MCF 10A (cell line): ENCODE data around the gene PDGFC. TPM values are rescaled to one million over a fixed set of nuclear protein-coding genes. Genes with fewer than 3 reads are reported as not detected.

Experiments used
- BruUV-seq: library from RNA; stranded (reverse); fragments of 400-500 nt; replicated peaks from 2 replicates; lab custom pipeline; 2021; lab: Mats Ljungman, UMichigan
- CTCF ChIA-PET: fragments of 300-600 bp; sonication (Branson Sonifier 250); formaldehyde crosslinking; extraction: SDS; loops from one replicate; lab custom pipeline; 2021; ENCODE audit warnings: antibody characterized with exemption, inconsistent platforms; lab: Yijun Ruan, JAX
- POLR2A ChIA-PET: fragments of 300-600, 350-650 bp; sonication (Branson Sonifier 250); formaldehyde crosslinking; extraction: SDS; loops from one replicate; lab custom pipeline; 2020; ENCODE audit warnings: antibody characterized with exemption, inconsistent platforms; lab: Yijun Ruan, JAX
- DNase-seq: peaks from one replicate; pipeline ENCODE4 v3.0.0-alpha.2; 2018; ENCODE audit not compliant: unreplicated experiment
- H3K27ac Mint-ChIP-seq: one replicate; pipeline ENCODE4 v1.8.0; 2022; ENCODE audit warnings: mild to moderate bottlenecking, low read depth, mixed read lengths; ENCODE audit not compliant: unreplicated experiment
- H3K27me3 Mint-ChIP-seq: one replicate; pipeline ENCODE4 v1.8.0; 2022; ENCODE audit warnings: mixed read lengths; ENCODE audit not compliant: insufficient read depth, unreplicated experiment
- H3K36me3 Mint-ChIP-seq: one replicate; pipeline ENCODE4 v1.8.0; 2022; ENCODE audit warnings: mild to moderate bottlenecking, moderate library complexity, mixed read lengths; ENCODE audit not compliant: insufficient read depth, unreplicated experiment
- H3K4me1 Mint-ChIP-seq: one replicate; pipeline ENCODE4 v1.8.0; 2022; ENCODE audit warnings: mixed read lengths; ENCODE audit not compliant: insufficient read depth, unreplicated experiment
- H3K4me3 Mint-ChIP-seq: one replicate; pipeline ENCODE4 v1.8.0; 2022; ENCODE audit warnings: mild to moderate bottlenecking, moderate library complexity, mixed read lengths; ENCODE audit not compliant: unreplicated experiment
- H3K9me3 Mint-ChIP-seq: one replicate; pipeline ENCODE4 v1.8.0; 2022; ENCODE audit warnings: mixed read lengths; ENCODE audit not compliant: unreplicated experiment
- CTCF ChIP-seq: fragments of 200-600 bp; IDR thresholded peaks from one replicate; pipeline ENCODE4 v1.8.0; 2022; ENCODE audit warnings: antibody characterized with exemption, mild to moderate bottlenecking; ENCODE audit not compliant: unreplicated experiment
- intact Hi-C: fragments of 100-400 bp; cut with micrococcal nuclease; formaldehyde crosslinking; loops from 2 replicates; pipeline ENCODE4 v1.14.1; 2022
- total RNA-seq: library from RNA; stranded (reverse); gene quantifications from 2 replicates; pipeline ENCODE4 v1.2.3, GENCODE V29; 2022

The PDGFC gene
- total RNA-seq, 1 experiment from 2014 or later: 74.8 TPM

- peaks cover 10% of the 10 kb centered on the region for H3K4me1 Mint-ChIP-seq
- H3K9me3 Mint-ChIP-seq: peaks cover 17% of the 10 kb centered on the region
- POLR2A ChIA-PET: no interaction called here
- no TSS peak for BruUV-seq
- intact Hi-C loops: no loop called here
- H3K36me3 Mint-ChIP-seq: no peaks in the 10 kb centered on the region
- DNase-seq: no peak
- H3K27ac Mint-ChIP-seq: no peak overlapping the region
- H3K27me3 Mint-ChIP-seq: no peaks in the 10 kb centered on the region
- no peak overlapping the region for H3K4me3 Mint-ChIP-seq
- CTCF ChIA-PET: no interaction called here
- TF ChIP-seq CTCF: no peak
These were observed 236.4 kb downstream of the PDGFC start for GRCh38 chr4:156734965-156735895.

- no peak overlapping the region for H3K27ac Mint-ChIP-seq
- H3K36me3 Mint-ChIP-seq: no peaks in the 10 kb centered on the region
- POLR2A ChIA-PET: no interaction called here
- BruUV-seq: no TSS peak
- no peaks in the 10 kb centered on the region for H3K27me3 Mint-ChIP-seq
- peaks cover 10% of the 10 kb centered on the region for H3K4me1 Mint-ChIP-seq
- no peak for DNase-seq
- H3K9me3 Mint-ChIP-seq: peaks cover 32% of the 10 kb centered on the region
- no peak overlapping the region for H3K4me3 Mint-ChIP-seq
- CTCF ChIA-PET: interaction anchor here (0.6 kb wide), 1 partner anchor 1586 kb away, joined by 3 read pairs; no protein-coding TSS in a partner anchor
- no peak for TF ChIP-seq CTCF
- intact Hi-C loops: no loop called here
These were observed 238.0 kb downstream of the PDGFC start for GRCh38 chr4:156733582-156733981.

- ChIA-PET POLR2A (no interaction called here), CTCF (no interaction called here)
- Mint-ChIP-seq H3K27ac (no peak overlapping the region), H3K27me3 (no peaks in the 10 kb centered on the region), H3K4me3 (no peak overlapping the region), H3K36me3 (no peaks in the 10 kb centered on the region), H3K4me1 (peaks cover 10% of the 10 kb centered on the region), H3K9me3 (peaks cover 32% of the 10 kb centered on the region)
- TF ChIP-seq CTCF: no peak
- BruUV-seq: no TSS peak
- intact Hi-C loops: no loop called here
- DNase-seq: no peak
These were observed 239.0 kb downstream of the PDGFC start for GRCh38 chr4:156732634-156733033.

GRCh38 chr4:156729416-156729815, 242.2 kb downstream of the PDGFC start:
- no TSS peak for BruUV-seq
- no peak for TF ChIP-seq CTCF
- H3K4me1 Mint-ChIP-seq: peaks cover 2% of the 10 kb centered on the region
- no peak for DNase-seq
- peaks cover 26% of the 10 kb centered on the region for H3K9me3 Mint-ChIP-seq
- CTCF ChIA-PET: no interaction called here
- H3K36me3 Mint-ChIP-seq: no peaks in the 10 kb centered on the region
- intact Hi-C loops: no loop called here
- no peak overlapping the region for H3K4me3 Mint-ChIP-seq
- H3K27me3 Mint-ChIP-seq: no peaks in the 10 kb centered on the region
- POLR2A ChIA-PET: no interaction called here
- H3K27ac Mint-ChIP-seq: no peak overlapping the region
